MCF 10A (cell line): ENCODE measurements around the gene AP4M1. TPM values are rescaled to one million over a fixed set of nuclear protein-coding genes. Genes with fewer than 3 reads are reported as not detected.

Experiments
- BruUV-seq: library from RNA; stranded (reverse); fragments of 400-500 nt; replicated peaks from 2 replicates; lab custom pipeline; 2021; lab: Mats Ljungman, UMichigan
- CTCF ChIA-PET: fragments of 300-600 bp; sonication (Branson Sonifier 250); formaldehyde crosslinking; extraction: SDS; loops from one replicate; lab custom pipeline; 2021; ENCODE audit warnings: antibody characterized with exemption, inconsistent platforms; lab: Yijun Ruan, JAX
- POLR2A ChIA-PET: fragments of 300-600, 350-650 bp; sonication (Branson Sonifier 250); formaldehyde crosslinking; extraction: SDS; loops from one replicate; lab custom pipeline; 2020; ENCODE audit warnings: antibody characterized with exemption, inconsistent platforms; lab: Yijun Ruan, JAX
- DNase-seq: peaks from one replicate; pipeline ENCODE4 v3.0.0-alpha.2; 2018; ENCODE audit not compliant: unreplicated experiment
- H3K27ac Mint-ChIP-seq: one replicate; pipeline ENCODE4 v1.8.0; 2022; ENCODE audit warnings: mild to moderate bottlenecking, low read depth, mixed read lengths; ENCODE audit not compliant: unreplicated experiment
- H3K27me3 Mint-ChIP-seq: one replicate; pipeline ENCODE4 v1.8.0; 2022; ENCODE audit warnings: mixed read lengths; ENCODE audit not compliant: insufficient read depth, unreplicated experiment
- H3K36me3 Mint-ChIP-seq: one replicate; pipeline ENCODE4 v1.8.0; 2022; ENCODE audit warnings: mild to moderate bottlenecking, moderate library complexity, mixed read lengths; ENCODE audit not compliant: insufficient read depth, unreplicated experiment
- H3K4me1 Mint-ChIP-seq: one replicate; pipeline ENCODE4 v1.8.0; 2022; ENCODE audit warnings: mixed read lengths; ENCODE audit not compliant: insufficient read depth, unreplicated experiment
- H3K4me3 Mint-ChIP-seq: one replicate; pipeline ENCODE4 v1.8.0; 2022; ENCODE audit warnings: mild to moderate bottlenecking, moderate library complexity, mixed read lengths; ENCODE audit not compliant: unreplicated experiment
- H3K9me3 Mint-ChIP-seq: one replicate; pipeline ENCODE4 v1.8.0; 2022; ENCODE audit warnings: mixed read lengths; ENCODE audit not compliant: unreplicated experiment
- intact Hi-C: fragments of 100-400 bp; cut with micrococcal nuclease; formaldehyde crosslinking; loops from 2 replicates; pipeline ENCODE4 v1.14.1; 2022
- total RNA-seq: library from RNA; stranded (reverse); gene quantifications from 2 replicates; pipeline ENCODE4 v1.2.3, GENCODE V29; 2022
- TF ChIP-seq, protein P1 (sequence below): fragments of 200-600 bp; IDR thresholded peaks from one replicate; pipeline ENCODE4 v1.8.0; 2022; ENCODE audit warnings: antibody characterized with exemption, mild to moderate bottlenecking; ENCODE audit not compliant: unreplicated experiment

The AP4M1 gene
- total RNA-seq, 1 experiment from 2014 or later = 13.5 TPM

DNA sequence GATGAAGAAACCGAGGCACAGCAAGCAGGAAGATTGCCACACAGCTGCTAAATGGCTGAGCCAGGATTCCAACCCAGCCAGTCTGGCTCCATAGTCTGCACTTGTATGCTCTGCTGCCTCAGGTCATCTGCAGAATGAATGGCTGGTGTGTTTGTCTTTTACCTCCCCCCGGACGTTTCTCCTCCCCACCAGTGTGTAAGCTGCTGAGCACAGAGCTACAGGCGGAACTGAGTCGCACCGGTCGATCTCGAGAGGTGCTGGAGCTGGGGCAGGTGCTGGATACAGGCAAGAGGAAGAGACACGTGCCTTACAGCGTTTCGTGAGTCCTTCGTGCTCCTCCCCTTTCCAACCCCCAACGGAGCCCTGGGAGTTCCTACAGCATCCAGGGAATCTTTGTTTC is 20.6 kb downstream of the AP4M1 start:
- no peak overlapping the region for H3K27ac Mint-ChIP-seq
- POLR2A ChIA-PET = interaction anchor here (0.6 to 5.3 kb wide), 3 partner anchors 8 to 50 kb away, joined by 3 to 47 read pairs (median 3); partner anchors contain the start of genes AP4M1 and MCM7
- H3K36me3 Mint-ChIP-seq = peaks cover 5% of the 10 kb centered on the region
- no TSS peak for BruUV-seq
- H3K4me3 Mint-ChIP-seq = no peak overlapping the region
- H3K9me3 Mint-ChIP-seq = no peaks in the 10 kb centered on the region
- no peaks in the 10 kb centered on the region for H3K27me3 Mint-ChIP-seq
- DNase-seq = no peak
- peaks cover 7% of the 10 kb centered on the region for H3K4me1 Mint-ChIP-seq
- TF ChIP-seq, protein P1, sequence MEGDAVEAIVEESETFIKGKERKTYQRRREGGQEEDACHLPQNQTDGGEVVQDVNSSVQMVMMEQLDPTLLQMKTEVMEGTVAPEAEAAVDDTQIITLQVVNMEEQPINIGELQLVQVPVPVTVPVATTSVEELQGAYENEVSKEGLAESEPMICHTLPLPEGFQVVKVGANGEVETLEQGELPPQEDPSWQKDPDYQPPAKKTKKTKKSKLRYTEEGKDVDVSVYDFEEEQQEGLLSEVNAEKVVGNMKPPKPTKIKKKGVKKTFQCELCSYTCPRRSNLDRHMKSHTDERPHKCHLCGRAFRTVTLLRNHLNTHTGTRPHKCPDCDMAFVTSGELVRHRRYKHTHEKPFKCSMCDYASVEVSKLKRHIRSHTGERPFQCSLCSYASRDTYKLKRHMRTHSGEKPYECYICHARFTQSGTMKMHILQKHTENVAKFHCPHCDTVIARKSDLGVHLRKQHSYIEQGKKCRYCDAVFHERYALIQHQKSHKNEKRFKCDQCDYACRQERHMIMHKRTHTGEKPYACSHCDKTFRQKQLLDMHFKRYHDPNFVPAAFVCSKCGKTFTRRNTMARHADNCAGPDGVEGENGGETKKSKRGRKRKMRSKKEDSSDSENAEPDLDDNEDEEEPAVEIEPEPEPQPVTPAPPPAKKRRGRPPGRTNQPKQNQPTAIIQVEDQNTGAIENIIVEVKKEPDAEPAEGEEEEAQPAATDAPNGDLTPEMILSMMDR = no peak
- intact Hi-C loops = no loop called here
- CTCF ChIA-PET = no interaction called here

DNA sequence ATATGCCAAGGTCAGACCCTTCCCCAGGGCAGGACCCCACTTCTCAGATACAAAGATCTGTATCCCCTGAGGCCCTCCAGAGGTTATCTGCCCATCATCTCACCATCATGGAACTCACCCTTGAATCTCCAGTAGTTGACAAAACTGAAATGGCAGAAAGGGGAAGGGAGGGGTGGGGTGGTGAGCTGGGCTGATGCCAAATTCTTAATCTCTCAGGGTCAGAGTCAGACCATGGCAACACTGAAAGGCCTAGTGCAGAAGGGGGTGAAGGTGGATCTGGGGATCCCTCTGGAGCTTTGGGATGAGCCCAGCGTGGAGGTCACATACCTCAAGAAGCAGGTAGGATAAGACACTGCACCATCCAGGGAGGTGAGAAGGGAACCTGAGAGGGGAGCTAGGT is 21.1 kb downstream of the AP4M1 start:
- no peak overlapping the region for H3K27ac Mint-ChIP-seq

DNA sequence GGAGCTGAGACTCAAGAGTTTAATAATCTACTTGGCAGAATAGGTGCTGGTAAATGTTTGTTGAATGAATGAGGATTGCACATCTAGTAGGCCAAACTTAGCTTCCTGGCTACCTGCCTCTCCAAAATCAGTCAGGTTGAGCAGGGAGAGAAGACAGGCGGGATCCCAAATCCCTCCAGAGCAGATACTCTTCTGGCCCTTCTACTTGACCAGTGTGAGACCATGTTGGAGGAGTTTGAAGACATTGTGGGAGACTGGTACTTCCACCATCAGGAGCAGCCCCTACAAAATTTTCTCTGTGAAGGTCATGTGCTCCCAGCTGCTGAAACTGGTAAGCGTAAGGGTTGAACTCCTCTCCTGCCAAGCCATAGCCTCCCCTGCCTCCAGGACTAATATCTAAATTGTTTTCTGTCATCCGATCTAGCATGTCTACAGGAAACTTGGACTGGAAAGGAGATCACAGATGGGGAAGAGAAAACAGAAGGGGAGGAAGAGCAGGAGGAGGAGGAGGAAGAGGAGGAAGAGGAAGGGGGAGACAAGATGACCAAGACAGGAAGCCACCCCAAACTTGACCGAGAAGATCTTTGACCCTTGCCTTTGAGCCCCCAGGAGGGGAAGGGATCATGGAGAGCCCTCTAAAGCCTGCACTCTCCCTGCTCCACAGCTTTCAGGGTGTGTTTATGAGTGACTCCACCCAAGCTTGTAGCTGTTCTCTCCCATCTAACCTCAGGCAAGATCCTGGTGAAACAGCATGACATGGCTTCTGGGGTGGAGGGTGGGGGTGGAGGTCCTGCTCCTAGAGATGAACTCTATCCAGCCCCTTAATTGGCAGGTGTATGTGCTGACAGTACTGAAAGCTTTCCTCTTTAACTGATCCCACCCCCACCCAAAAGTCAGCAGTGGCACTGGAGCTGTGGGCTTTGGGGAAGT is 23.1 kb downstream of the AP4M1 start:
- Mint-ChIP-seq H3K36me3 (peaks cover 5% of the 10 kb centered on the region), H3K4me3 (peak overlapping the region; percentile 45), H3K27me3 (no peaks in the 10 kb centered on the region), H3K4me1 (peaks cover 7% of the 10 kb centered on the region), H3K27ac (no peak overlapping the region), H3K9me3 (no peaks in the 10 kb centered on the region)
- ChIA-PET POLR2A (interaction anchor here (0.7 to 5.3 kb wide), 4 partner anchors 23 to 1022 kb away, joined by 3 to 47 read pairs (median 3); partner anchors contain the start of genes AP4M1, COPS6 and MCM7), CTCF (interaction anchor here (0.6 kb wide), 1 partner anchor 8 kb away, joined by 4 read pairs; no protein-coding TSS in a partner anchor)
- no peak for DNase-seq
- TF ChIP-seq, protein P1 = no peak
- intact Hi-C loops = loop anchor here (5.0 kb wide), 1 partner anchor 132 kb away; no protein-coding TSS in a partner anchor
- no TSS peak for BruUV-seq

More for the DNA sequence above, 21.1 kb downstream of the AP4M1 start:
- TF ChIP-seq, protein P1 = no peak
- no TSS peak for BruUV-seq
- intact Hi-C loops = no loop called here
- Mint-ChIP-seq H3K36me3 (peaks cover 5% of the 10 kb centered on the region), H3K4me1 (peaks cover 7% of the 10 kb centered on the region), H3K4me3 (no peak overlapping the region), H3K27me3 (no peaks in the 10 kb centered on the region), H3K9me3 (no peaks in the 10 kb centered on the region)
- ChIA-PET POLR2A (interaction anchor here (0.6 to 5.3 kb wide), 3 partner anchors 21 to 51 kb away, joined by 3 to 47 read pairs (median 3); partner anchors contain the start of genes AP4M1 and MCM7), CTCF (no interaction called here)
- no peak for DNase-seq
